Keratinocyte (primary cell): ENCODE measurements around the gene FMN1.

Experiments
- CTCF ChIP-seq, 3 experiments: IDR thresholded peaks in 1 of 3; conservative IDR thresholded peaks in 1 of 3; optimal IDR thresholded peaks in 1 of 3; 2 replicates in 2 of 3; 3 replicates in 1 of 3; pipeline versions ENCODE3 to v1.5.1; 2011; ENCODE audit warnings: low read length in 3 of 3, mild to moderate bottlenecking in 3 of 3, moderate library complexity in 2 of 3, control low read depth in 1 of 3, inconsistent platforms in 1 of 3; ENCODE audit not compliant: insufficient read depth in 2 of 3; ENCODE audit errors: extremely low read depth in 1 of 3
- EZH2 ChIP-seq: IDR thresholded peaks from one replicate; pipeline ENCODE4 v1.6.1; 2012; ENCODE audit warnings: inconsistent platforms, mild to moderate bottlenecking, low read length, moderate library complexity

- TF ChIP-seq CTCF (optimal IDR thresholded peaks at IDR 0.05 in 1 of 3, IDR thresholded peaks at IDR 0.05 in 1 of 3, conservative IDR thresholded peaks at IDR 0.05 in 1 of 3; ENCODE audit: extremely low read depth in 1 of 3, insufficient read depth in 2 of 3, low read length in 3 of 3) (no peak), EZH2 (no peak)
These were observed 250.1 kb downstream of the FMN1 start for GRCh38 chr15:32944431-32944830.
